SJSA1 (cell line): ENCODE results near the gene RASEF. TPM values are rescaled to one million over a fixed set of nuclear protein-coding genes. Genes with fewer than 3 reads are reported as not detected.

Experiments
- DNase-seq, 2 experiments: peaks; one replicate each; pipeline ENCODE4 v3.0.0-alpha.2; 2015 to 2020; ENCODE audit warnings: low spot score in 2 of 2, low read depth in 1 of 2
- H3K27ac ChIP-seq: fragments of 250-450 bp; sonication (Bioruptor Pico); 2 replicates; pipeline ENCODE4 v1.5.1; 2020; ENCODE audit warnings: mild to moderate bottlenecking, moderate library complexity
- H3K27me3 ChIP-seq: fragments of 250-450 bp; sonication (Bioruptor Pico); replicated peaks from 2 replicates; pipeline ENCODE4 v1.5.1; 2020; ENCODE audit warnings: mild to moderate bottlenecking, moderate library complexity
- H3K36me3 ChIP-seq: fragments of 250-450 bp; sonication (Bioruptor Pico); 2 replicates; pipeline ENCODE4 v1.5.1; 2020; ENCODE audit warnings: mild to moderate bottlenecking
- H3K4me1 ChIP-seq: fragments of 250-450 bp; sonication (Bioruptor Pico); replicated peaks from 2 replicates; pipeline ENCODE4 v1.6.1; 2021; ENCODE audit warnings: mild to moderate bottlenecking
- H3K4me3 ChIP-seq: fragments of 250-450 bp; sonication (Bioruptor Pico); 2 replicates; pipeline ENCODE4 v1.5.1; 2020; ENCODE audit warnings: mild to moderate bottlenecking
- H3K9me3 ChIP-seq: fragments of 250-450 bp; sonication (Bioruptor Pico); replicated peaks from 2 replicates; pipeline ENCODE4 v1.5.1; 2020; ENCODE audit warnings: mild to moderate bottlenecking
- total RNA-seq: library from RNA; depleted of rRNA; stranded (reverse); fragments of >200 nt; shearing (Covaris generic); gene quantifications from 2 replicates; pipeline ENCODE4 v1.2.3, GENCODE V29; 2014

The RASEF gene
- total RNA-seq, 1 experiment from 2014 or later = 0.16 TPM

- H3K9me3 ChIP-seq = no peaks in the 10 kb centered on the region
- H3K36me3 ChIP-seq = no peaks in the 10 kb centered on the region
- no peak overlapping the region for H3K4me3 ChIP-seq
- H3K4me1 ChIP-seq = no peaks in the 10 kb centered on the region
- H3K27me3 ChIP-seq = no peaks in the 10 kb centered on the region
- DNase-seq = no peak
- no peak overlapping the region for H3K27ac ChIP-seq
These were observed 65.3 kb downstream of the RASEF start for GRCh38 chr9:82997476-82998140.

DNA sequence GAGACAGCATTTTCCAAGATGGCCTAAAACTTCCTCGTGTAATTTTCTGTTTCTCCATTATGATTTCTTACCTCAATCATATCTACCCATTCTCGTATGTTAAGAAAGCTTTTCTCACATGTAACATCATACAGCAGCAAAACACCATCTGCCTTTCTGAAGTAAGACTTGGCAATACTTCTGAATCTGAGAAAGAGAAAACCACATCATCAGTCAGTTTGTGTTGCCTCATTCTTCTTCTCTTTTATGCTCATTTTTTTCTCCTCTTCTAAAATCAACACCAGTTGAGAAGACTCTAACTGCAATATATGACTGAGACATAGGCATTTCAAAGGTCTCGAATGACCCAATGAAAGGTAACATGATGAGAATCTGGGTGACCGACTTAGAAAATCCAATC lies 66.0 kb downstream of the RASEF start:
- no peak for DNase-seq
- H3K4me1 ChIP-seq = no peaks in the 10 kb centered on the region
- H3K27me3 ChIP-seq = no peaks in the 10 kb centered on the region
- no peak overlapping the region for H3K27ac ChIP-seq
- H3K36me3 ChIP-seq = no peaks in the 10 kb centered on the region
- no peaks in the 10 kb centered on the region for H3K9me3 ChIP-seq
- H3K4me3 ChIP-seq = no peak overlapping the region

DNA sequence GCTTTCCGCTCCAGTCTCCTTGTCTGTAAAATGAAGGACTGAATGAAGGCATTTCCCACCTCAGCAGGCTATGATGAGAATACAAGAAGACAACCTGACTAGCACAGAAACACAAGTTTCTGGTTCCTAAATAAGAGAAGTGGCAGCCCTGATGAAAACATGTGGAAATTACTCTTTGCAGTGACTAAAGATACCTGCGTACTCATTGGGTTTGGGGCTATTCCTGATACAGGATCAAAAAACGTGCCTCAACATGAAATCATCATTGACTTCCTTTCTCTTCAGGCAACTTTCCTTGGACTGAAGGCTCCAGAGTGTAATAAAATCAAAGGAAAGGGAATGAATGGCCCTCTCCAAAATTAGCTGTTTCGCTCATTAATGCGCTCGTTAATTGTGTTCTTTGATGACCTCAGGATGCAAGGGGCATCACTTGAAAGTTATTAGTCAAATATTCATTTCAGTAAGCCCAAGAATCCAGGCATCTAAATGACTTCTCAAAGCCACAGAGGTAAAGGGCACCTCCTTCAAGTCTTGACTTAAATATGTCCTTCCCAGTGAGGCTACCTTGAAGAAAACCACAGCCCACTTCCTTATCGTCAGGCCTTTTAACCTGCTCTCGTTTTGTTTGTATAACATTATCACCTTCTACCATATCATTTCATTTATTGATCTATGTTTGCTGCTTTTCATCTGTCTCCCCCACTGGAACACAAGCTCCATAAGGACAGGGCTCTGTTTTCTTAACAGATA lies 68.9 kb downstream of the RASEF start:
- DNase-seq = no peak
- no peak overlapping the region for H3K27ac ChIP-seq
- no peaks in the 10 kb centered on the region for H3K36me3 ChIP-seq
- H3K4me1 ChIP-seq = no peaks in the 10 kb centered on the region
- H3K27me3 ChIP-seq = no peaks in the 10 kb centered on the region
- no peaks in the 10 kb centered on the region for H3K9me3 ChIP-seq
- no peak overlapping the region for H3K4me3 ChIP-seq

- no peak for DNase-seq
- Histone ChIP-seq H3K4me3 (no peak overlapping the region), H3K36me3 (no peaks in the 10 kb centered on the region), H3K9me3 (no peaks in the 10 kb centered on the region), H3K4me1 (no peaks in the 10 kb centered on the region), H3K27ac (no peak overlapping the region), H3K27me3 (no peaks in the 10 kb centered on the region)
These were observed 71.3 kb downstream of the RASEF start for GRCh38 chr9:82991671-82992070.

GRCh38 chr9:82989929-82990328 lies 73.0 kb downstream of the RASEF start:
- no peaks in the 10 kb centered on the region for H3K4me1 ChIP-seq
- H3K36me3 ChIP-seq = no peaks in the 10 kb centered on the region
- no peaks in the 10 kb centered on the region; the same call in 1 of the 2 replicates for H3K27me3 ChIP-seq
- no peak for DNase-seq
- no peak overlapping the region for H3K27ac ChIP-seq
- no peak overlapping the region for H3K4me3 ChIP-seq
- H3K9me3 ChIP-seq = no peaks in the 10 kb centered on the region

GRCh38 chr9:82988488-82988887 lies 74.5 kb downstream of the RASEF start:
- DNase-seq = no peak
- Histone ChIP-seq H3K4me1 (no peaks in the 10 kb centered on the region), H3K27me3 (no peaks in the 10 kb centered on the region; the same call in 1 of the 2 replicates), H3K9me3 (no peaks in the 10 kb centered on the region), H3K36me3 (no peaks in the 10 kb centered on the region), H3K4me3 (no peak overlapping the region), H3K27ac (no peak overlapping the region)

GRCh38 chr9:82987370-82988189 lies 75.4 kb downstream of the RASEF start:
- H3K4me3 ChIP-seq = no peak overlapping the region
- no peaks in the 10 kb centered on the region; the same call in 1 of the 2 replicates for H3K27me3 ChIP-seq
- DNase-seq = no peak
- no peaks in the 10 kb centered on the region for H3K36me3 ChIP-seq
- no peak overlapping the region for H3K27ac ChIP-seq
- no peaks in the 10 kb centered on the region for H3K4me1 ChIP-seq
- no peaks in the 10 kb centered on the region for H3K9me3 ChIP-seq

- Histone ChIP-seq H3K4me1 (no peaks in the 10 kb centered on the region), H3K36me3 (no peaks in the 10 kb centered on the region), H3K27me3 (no peaks in the 10 kb centered on the region; the same call in 1 of the 2 replicates), H3K27ac (no peak overlapping the region), H3K9me3 (no peaks in the 10 kb centered on the region), H3K4me3 (no peak overlapping the region)
- DNase-seq = no peak
These were observed 81.4 kb downstream of the RASEF start for GRCh38 chr9:82981552-82981951.

- H3K27me3 ChIP-seq = no peaks in the 10 kb centered on the region
- no peaks in the 10 kb centered on the region for H3K4me1 ChIP-seq
- H3K27ac ChIP-seq = no peak overlapping the region
- no peak overlapping the region for H3K4me3 ChIP-seq
- no peak for DNase-seq
- H3K9me3 ChIP-seq = no peaks in the 10 kb centered on the region
- no peaks in the 10 kb centered on the region for H3K36me3 ChIP-seq
These were observed 87.8 kb downstream of the RASEF start for GRCh38 chr9:82975176-82975575.

DNA sequence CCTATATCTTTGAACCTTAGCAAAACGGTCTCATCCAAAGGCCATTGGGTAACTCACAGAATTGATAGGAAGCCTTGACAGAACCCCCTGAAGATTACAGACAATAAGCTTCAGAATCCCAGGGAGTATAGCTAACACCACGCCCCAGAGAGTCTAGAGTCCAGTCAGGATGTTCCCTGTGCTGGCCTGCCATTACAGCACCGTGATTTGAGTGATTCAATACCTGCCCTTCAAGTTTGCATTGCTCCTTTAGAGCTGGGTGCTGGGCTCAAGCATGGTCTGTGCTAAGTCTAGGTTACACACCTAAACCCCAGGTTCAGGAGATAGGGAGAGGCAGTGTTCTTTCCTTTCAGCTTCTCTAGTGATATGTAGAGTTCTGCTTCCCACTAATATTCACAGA lies 90.5 kb downstream of the RASEF start:
- Histone ChIP-seq H3K4me1 (no peaks in the 10 kb centered on the region), H3K9me3 (no peaks in the 10 kb centered on the region), H3K27me3 (no peaks in the 10 kb centered on the region), H3K27ac (no peak overlapping the region), H3K4me3 (no peak overlapping the region), H3K36me3 (no peaks in the 10 kb centered on the region)
- DNase-seq = no peak

- no peak for DNase-seq
- H3K9me3 ChIP-seq = no peaks in the 10 kb centered on the region
- H3K27ac ChIP-seq = no peak overlapping the region
These were observed 92.6 kb downstream of the RASEF start for GRCh38 chr9:82970359-82970758.

GRCh38 chr9:82969291-82969690 lies 93.7 kb downstream of the RASEF start:
- Histone ChIP-seq H3K4me3 (no peak overlapping the region), H3K27ac (no peak overlapping the region), H3K36me3 (no peaks in the 10 kb centered on the region), H3K4me1 (no peaks in the 10 kb centered on the region), H3K27me3 (no peaks in the 10 kb centered on the region), H3K9me3 (no peaks in the 10 kb centered on the region)
- DNase-seq = no peak

More at GRCh38 chr9:82970359-82970758, 92.6 kb downstream of the RASEF start:
- no peaks in the 10 kb centered on the region for H3K27me3 ChIP-seq
- H3K4me3 ChIP-seq = no peak overlapping the region
- no peaks in the 10 kb centered on the region for H3K36me3 ChIP-seq
- H3K4me1 ChIP-seq = no peaks in the 10 kb centered on the region

DNA sequence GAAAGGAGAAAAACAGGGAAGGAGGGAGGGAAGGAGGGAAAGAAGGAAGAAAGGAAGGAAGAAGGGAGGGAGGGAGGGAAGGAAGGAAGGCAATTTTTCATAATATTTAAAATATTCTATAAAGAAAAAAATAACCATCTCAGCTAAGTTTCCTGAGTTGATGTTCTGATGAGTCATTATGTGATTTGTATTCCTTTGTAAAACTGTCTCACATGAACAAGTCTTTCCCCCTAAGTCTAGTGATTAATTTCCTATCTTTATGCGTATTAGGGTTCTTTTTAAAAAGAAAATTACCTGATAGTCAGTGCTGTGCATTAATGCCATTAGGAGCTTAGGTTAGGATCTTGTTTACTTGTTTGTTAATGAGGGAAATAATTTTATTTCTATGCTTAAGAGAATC lies 94.1 kb downstream of the RASEF start:
- DNase-seq = no peak
- no peak overlapping the region for H3K27ac ChIP-seq
- no peaks in the 10 kb centered on the region for H3K4me1 ChIP-seq
- no peaks in the 10 kb centered on the region for H3K9me3 ChIP-seq
- H3K36me3 ChIP-seq = no peaks in the 10 kb centered on the region
- H3K4me3 ChIP-seq = no peak overlapping the region
- no peaks in the 10 kb centered on the region for H3K27me3 ChIP-seq

GRCh38 chr9:82968388-82968787 lies 94.6 kb downstream of the RASEF start:
- Histone ChIP-seq H3K36me3 (no peaks in the 10 kb centered on the region), H3K4me1 (no peaks in the 10 kb centered on the region), H3K27me3 (no peaks in the 10 kb centered on the region), H3K9me3 (no peaks in the 10 kb centered on the region), H3K4me3 (no peak overlapping the region), H3K27ac (no peak overlapping the region)
- DNase-seq = no peak
